ENCODE measurements around the gene STK24. TPM values are rescaled to one million over a fixed set of nuclear protein-coding genes. Genes with fewer than 3 reads are reported as not detected.

The STK24 gene
- total RNA-seq, 4 donors from 2014 or later = 28.7 to 68.4 (median 49.4) TPM

DNA sequence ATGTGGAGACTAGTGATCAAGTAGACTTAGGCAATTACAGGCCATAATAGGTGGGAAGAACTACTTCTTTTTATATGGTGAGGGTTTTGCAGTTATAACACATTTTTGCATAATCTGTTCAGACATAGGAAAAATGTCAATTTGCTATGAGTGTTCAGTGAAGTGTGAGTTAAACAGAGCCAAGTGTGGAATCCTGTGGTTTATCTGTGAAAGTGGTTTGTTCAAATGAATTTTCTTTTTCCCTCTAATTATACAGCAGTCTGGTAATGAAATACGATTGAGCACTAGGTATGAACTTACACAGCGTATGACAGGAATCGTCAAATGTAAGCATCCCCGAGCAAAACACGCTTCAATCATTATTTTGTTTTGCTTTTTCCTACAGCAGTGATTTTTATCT, 178.3 kb downstream of the STK24 start:
- no peak for TF ChIP-seq POLR2A (IDR thresholded peaks at IDR 0.05)
- no peak for TF ChIP-seq CTCF (IDR thresholded peaks at IDR 0.05 in 4 of 5, conservative IDR thresholded peaks at IDR 0.05 in 1 of 5)
- H3K36me3 ChIP-seq = no peaks in the 10 kb centered on the region
- H3K4me3 ChIP-seq = no peak overlapping the region
- intact Hi-C loops (cut with DNase I; ENCODE audit: low total_unique reads) = no loop called here
- no peak overlapping the region for H3K27ac ChIP-seq
- H3K27me3 ChIP-seq = no peaks in the 10 kb centered on the region
- H3K9me3 ChIP-seq = no peaks in the 10 kb centered on the region
- peaks cover 3 to 6% of the 10 kb centered on the region in 2 donors for H3K4me1 ChIP-seq
- ATAC-seq (no peak), DNase-seq (no peak)
- in situ Hi-C loops (cut with MboI; ENCODE audit: low sequenced_read_pairs in 4 of 4) = no loop called here

- H3K27ac ChIP-seq = no peak overlapping the region
- peaks cover 3 to 6% of the 10 kb centered on the region in 2 donors for H3K4me1 ChIP-seq
- peak in 1 of 2 donors; percentile 76 for ATAC-seq
- TF ChIP-seq POLR2A (IDR thresholded peaks at IDR 0.05) (no peak), CTCF (IDR thresholded peaks at IDR 0.05 in 4 of 5, conservative IDR thresholded peaks at IDR 0.05 in 1 of 5) (no peak)
- no peaks in the 10 kb centered on the region for H3K27me3 ChIP-seq
- no peaks in the 10 kb centered on the region for H3K9me3 ChIP-seq
- in situ Hi-C loops (cut with MboI; ENCODE audit: low sequenced_read_pairs in 4 of 4) (no loop called here), intact Hi-C loops (cut with DNase I; ENCODE audit: low total_unique reads) (no loop called here)
- DNase-seq = no peak
- H3K4me3 ChIP-seq = no peak overlapping the region
- no peaks in the 10 kb centered on the region for H3K36me3 ChIP-seq
Measured at GRCh38 chr13:98397861-98398260, 179.0 kb downstream of the STK24 start.

DNA sequence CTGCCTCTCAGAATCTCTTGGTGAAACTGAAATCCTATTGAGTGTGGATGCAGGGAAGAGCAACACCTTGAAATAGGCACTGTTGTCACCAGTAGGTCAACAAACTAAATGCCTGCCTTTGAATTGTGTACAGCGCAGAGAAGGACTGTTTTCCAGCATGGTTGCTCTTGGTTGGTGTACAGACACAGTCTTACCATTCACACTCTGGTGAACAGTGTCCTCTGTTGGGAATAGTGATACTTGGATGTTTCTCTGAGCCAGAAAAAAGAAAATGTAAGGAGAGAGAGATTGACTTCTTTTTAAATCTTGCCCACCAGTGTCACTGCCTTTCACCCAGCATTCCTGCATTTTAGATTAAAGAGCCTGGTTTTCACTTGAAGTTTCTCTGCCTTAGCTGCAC, 179.7 kb downstream of the STK24 start:
- no peaks in the 10 kb centered on the region for H3K36me3 ChIP-seq
- DNase-seq (no peak), ATAC-seq (peak in 1 of 2 donors; percentile 59)
- no peak overlapping the region for H3K27ac ChIP-seq
- in situ Hi-C loops (cut with MboI; ENCODE audit: low sequenced_read_pairs in 4 of 4) = no loop called here
- no peaks in the 10 kb centered on the region for H3K27me3 ChIP-seq
- H3K9me3 ChIP-seq = no peaks in the 10 kb centered on the region
- TF ChIP-seq CTCF (IDR thresholded peaks at IDR 0.05 in 4 of 5, conservative IDR thresholded peaks at IDR 0.05 in 1 of 5) (peak in 2 of 5 experiments; percentile 23 to 39), POLR2A (IDR thresholded peaks at IDR 0.05) (no peak)
- intact Hi-C loops (cut with DNase I; ENCODE audit: low total_unique reads) = no loop called here
- H3K4me1 ChIP-seq = peaks cover 3 to 6% of the 10 kb centered on the region in 2 donors
- no peak overlapping the region for H3K4me3 ChIP-seq

GRCh38 chr13:98396071-98396710, 180.7 kb downstream of the STK24 start:
- intact Hi-C loops (cut with DNase I; ENCODE audit: low total_unique reads) (no loop called here), in situ Hi-C loops (cut with MboI; ENCODE audit: low sequenced_read_pairs in 4 of 4) (no loop called here)
- Histone ChIP-seq H3K4me3 (no peak overlapping the region), H3K27me3 (no peaks in the 10 kb centered on the region), H3K4me1 (peaks cover 3 to 6% of the 10 kb centered on the region in 2 donors), H3K9me3 (no peaks in the 10 kb centered on the region), H3K27ac (no peak overlapping the region), H3K36me3 (no peaks in the 10 kb centered on the region)
- ATAC-seq (no peak), DNase-seq (no peak)
- TF ChIP-seq CTCF (IDR thresholded peaks at IDR 0.05 in 4 of 5, conservative IDR thresholded peaks at IDR 0.05 in 1 of 5) (no peak), POLR2A (IDR thresholded peaks at IDR 0.05) (no peak)

Other genes starting within 250 kb of the STK24 start
- gene SLC15A1, start 175.6 kb upstream of the STK24 start, total RNA-seq = not detected

Data from gastrocnemius medialis (tissue), 4 donors.